ENCODE measurements around the gene FAAP20.

GRCh38 chr1:2221271-2221670 is 26.7 kb upstream of the FAAP20 start:
- TF ChIP-seq CTCF (IDR thresholded peaks at IDR 0.05) (no peak), EZH2 (IDR thresholded peaks at IDR 0.05) (no peak)
